AG09319 (cell line): ENCODE results near the gene SVOPL.

Experiments
- DNase-seq: peaks from one replicate; pipeline ENCODE4 v3.0.0-alpha.2; 2010; ENCODE audit warnings: low read depth; ENCODE audit errors: extremely low read depth
- TF ChIP-seq, protein P1 (sequence below): IDR thresholded peaks from 2 replicates; pipeline ENCODE4 v1.5.1; 2011; ENCODE audit warnings: low read depth, mild to moderate bottlenecking, inconsistent platforms, low read length, moderate library complexity

SVOPL gene

DNA sequence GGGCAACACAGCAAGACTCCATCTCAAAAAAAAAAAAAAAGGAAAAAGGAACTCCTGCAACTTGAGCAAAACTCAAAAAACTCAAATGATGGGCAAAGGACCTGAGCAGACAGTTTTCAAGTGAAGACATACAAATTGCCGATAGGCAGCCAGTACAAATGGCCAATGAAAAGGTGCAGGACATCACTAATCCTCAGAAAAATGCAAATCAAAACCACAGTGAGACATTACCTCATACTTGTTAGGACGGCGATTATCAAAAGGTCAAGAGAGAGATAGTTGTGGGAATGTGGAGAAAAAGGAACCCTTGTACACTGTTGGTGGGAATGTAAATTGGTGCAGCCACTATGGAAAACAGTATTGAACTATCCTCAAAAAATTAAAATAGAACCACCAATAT, 16.8 kb downstream of the SVOPL start:
- no peak for DNase-seq

DNA sequence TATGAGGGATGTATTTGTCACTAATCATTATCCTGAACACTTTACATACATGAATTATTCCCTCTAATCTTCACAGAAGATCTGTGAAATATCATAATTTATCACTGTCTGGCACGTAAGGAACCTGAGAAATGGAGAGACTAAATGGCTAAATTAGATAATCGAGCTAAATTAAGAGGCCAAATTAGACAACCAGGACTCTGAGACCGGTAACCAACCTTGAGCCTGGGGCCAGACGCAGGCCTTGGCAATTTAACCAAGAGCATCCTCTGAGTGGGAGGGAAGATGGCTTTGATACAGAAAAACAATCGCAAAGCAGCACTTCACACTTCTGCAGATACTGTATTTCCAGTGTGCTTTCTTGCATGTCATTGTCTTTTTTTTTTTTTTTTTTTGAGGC, 21.4 kb downstream of the SVOPL start:
- TF ChIP-seq, protein P1, sequence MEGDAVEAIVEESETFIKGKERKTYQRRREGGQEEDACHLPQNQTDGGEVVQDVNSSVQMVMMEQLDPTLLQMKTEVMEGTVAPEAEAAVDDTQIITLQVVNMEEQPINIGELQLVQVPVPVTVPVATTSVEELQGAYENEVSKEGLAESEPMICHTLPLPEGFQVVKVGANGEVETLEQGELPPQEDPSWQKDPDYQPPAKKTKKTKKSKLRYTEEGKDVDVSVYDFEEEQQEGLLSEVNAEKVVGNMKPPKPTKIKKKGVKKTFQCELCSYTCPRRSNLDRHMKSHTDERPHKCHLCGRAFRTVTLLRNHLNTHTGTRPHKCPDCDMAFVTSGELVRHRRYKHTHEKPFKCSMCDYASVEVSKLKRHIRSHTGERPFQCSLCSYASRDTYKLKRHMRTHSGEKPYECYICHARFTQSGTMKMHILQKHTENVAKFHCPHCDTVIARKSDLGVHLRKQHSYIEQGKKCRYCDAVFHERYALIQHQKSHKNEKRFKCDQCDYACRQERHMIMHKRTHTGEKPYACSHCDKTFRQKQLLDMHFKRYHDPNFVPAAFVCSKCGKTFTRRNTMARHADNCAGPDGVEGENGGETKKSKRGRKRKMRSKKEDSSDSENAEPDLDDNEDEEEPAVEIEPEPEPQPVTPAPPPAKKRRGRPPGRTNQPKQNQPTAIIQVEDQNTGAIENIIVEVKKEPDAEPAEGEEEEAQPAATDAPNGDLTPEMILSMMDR = no peak
- no peak for DNase-seq

More for the DNA sequence above, 16.8 kb downstream of the SVOPL start:
- TF ChIP-seq, protein P1 = no peak

DNA sequence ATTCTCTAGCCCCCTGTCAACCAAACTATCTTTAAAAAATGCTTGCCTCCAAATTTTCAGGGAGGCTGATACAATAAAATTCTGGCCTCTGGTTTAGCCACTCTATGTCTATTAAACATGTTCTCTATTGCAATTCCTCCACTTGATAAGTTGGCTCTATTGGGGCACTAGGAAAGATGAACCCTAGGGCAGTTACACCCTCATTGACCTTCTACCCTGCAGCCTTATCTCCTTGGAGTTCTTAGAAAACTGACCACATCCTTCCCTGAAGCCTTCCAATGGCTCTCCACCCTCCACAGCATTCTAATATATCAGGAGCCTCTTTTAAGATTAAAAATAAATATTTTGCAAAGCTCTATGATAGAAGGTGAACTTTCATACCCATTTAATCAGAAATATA, 30.6 kb downstream of the SVOPL start:
- TF ChIP-seq, protein P1 = no peak
- DNase-seq = no peak

DNA sequence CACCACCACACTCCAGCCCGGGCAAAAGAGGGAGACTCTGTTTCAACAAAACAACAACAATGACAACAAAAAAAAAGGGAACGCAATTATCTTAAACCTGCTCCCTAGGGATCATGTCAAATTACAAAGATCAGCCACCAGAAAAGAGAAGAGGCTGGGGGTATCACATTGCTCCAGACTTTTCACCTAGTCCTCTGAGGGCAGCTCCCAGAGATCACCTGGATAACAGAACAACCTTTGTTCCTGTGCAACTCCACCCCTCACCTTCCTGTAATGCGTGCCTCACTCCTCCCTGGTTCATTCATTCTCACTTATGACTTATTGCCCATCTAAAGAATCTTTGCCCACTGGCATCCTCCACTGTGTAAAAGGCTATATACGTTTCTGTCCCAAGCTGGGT, 31.8 kb downstream of the SVOPL start:
- TF ChIP-seq, protein P1 = no peak
- no peak for DNase-seq

DNA sequence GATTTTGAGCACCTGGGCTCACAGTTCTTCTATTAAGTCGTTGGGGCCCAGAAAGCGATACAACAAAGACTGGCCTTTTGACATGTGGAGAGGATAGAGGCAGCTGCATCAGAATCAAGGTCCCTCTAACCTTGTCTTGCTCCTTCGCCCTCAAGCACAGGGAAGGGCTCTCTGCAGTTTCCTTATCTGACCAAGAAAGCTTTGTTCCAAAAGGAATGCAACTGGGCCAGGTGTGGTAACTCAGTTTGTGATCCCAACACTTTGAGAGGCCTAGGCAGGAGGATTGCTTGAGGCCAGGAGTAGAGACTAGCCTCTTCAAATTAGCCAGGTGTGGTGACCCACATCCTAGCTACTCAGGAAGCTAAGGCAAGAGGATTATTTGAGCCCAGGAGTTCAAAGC, 32.2 kb downstream of the SVOPL start:
- DNase-seq = no peak
- TF ChIP-seq, protein P1 = no peak

DNA sequence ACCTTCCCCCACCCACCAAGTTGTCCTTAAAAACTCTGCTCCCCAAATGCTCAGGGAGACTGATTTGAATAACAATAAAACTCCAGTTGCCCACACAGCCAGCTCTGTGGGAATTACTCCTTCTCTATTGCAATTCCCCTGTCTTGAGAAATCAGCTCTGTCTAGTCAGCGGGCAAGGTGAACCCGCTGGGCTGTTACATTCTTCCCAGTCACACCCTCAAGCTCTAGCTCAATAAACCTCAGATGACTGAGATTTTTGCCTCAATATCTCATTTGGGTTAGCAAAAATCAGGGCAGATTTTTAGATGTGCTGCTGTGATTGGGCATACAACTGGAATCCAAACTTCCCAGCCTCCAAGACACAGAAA, 32.9 kb downstream of the SVOPL start:
- no peak for DNase-seq
- TF ChIP-seq, protein P1 = no peak

DNA sequence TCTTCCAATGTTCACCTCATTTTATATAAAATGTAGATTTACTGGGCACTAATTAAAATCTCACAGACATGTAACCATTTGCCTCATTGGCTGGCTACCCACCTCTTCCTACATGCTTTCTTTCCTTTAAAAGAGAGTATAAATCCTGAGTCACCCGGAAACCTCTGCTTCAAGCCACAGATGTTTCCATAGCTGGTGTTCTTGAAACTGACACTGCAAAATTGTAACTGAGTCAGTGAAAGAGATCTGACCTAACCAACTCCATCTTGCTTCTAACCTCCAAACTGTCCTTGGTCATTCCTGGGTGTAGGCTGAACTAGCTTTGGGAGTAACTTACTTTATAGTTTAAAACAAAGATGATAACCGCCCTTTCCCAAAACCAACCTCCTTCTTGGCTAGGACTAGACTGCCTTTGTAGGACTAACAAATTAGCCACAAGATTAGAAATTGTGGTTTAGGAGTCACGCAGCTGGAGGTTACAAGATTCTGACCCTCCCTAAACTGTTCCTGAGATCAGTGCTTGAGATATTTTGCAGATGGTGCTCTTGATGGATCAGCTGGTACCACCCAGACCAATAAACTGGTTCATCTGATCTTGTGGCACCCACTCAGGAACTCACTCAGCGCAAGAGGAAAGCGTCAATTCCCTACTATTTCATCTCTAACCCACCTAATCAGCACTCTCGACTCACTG, 33.5 kb downstream of the SVOPL start:
- TF ChIP-seq, protein P1 = no peak
- DNase-seq = no peak
